Coronary artery (tissue), 2 donors: ENCODE data around the gene KRTAP10-5.
"Not testable (repeated sequence)": the region's sequence is repeated elsewhere in the genome, so short reads cannot be mapped to it uniquely, and the experiment has no call there.

Experiments
- DNase-seq: peaks from one replicate; pipeline ENCODE4 v3.0.0-alpha.2; 2017; ENCODE audit warnings: low spot score
- H3K27ac ChIP-seq, 2 donors: fragments of 200-600 bp; sonication (generic); one replicate each; pipeline ENCODE4 v1.5.1; 2016 to 2019
- H3K4me3 ChIP-seq: fragments of 200-600 bp; sonication (generic); 2 replicates; pipeline ENCODE4 v1.5.1; 2016; ENCODE audit warnings: mild to moderate bottlenecking, moderate library complexity
- CTCF ChIP-seq: fragments of 200-600 bp; sonication (generic); IDR thresholded peaks from one replicate; pipeline ENCODE4 v1.5.1; 2019; ENCODE audit warnings: antibody characterized with exemption

Gene KRTAP10-5

DNA sequence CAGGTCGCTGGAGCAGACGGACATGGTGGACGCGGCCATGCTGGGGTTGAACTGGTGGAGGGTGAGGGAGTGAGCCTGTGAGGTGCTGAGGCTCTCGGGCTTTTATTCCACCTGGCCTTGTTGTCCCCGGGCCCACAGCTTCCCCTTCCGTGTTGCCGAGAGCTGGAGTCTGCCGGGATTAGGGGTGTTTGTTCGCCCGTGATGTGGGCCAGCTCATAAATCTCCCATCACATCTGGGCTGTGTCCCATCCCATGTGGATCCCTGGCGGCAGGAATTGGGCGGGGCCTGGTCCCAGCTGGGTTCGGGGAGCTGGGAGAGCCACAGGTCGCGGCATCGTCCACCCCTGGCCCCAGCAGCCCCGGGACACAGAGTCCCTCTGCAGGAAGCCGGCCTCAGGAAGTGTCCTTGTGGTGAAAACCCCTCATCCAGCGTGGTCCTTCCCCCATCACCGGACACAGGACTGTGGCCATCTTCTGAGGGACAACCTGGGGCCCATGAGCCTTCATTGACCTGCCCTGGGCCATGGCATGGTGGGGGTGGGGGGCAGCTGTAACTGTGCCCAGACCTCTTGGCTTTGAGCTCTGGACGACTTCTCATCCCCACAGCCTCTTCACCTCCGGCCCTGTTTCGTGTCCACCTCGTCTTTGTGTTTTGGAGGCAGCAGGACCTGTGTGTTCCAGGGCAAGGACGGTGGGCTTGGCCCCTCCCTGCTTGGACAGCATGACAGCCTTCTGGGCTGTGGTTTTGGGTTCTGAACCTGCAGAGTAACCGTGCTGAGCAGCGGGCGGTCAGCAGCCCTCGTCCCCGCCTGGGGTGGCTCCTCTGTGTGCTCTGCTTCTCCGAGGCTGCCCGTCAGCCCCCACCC lies 12.3 kb upstream of the KRTAP10-5 start, which contains the start of gene KRTAP10-6:
Gene KRTAP10-6, minus strand, starts transcription at position 60 of the 866 bp plus-strand sequence. Its CDS starts 21 bp downstream, at position 39.
- TF ChIP-seq CTCF, result no peak
- no peak for DNase-seq
- no peak within 1 kb of the TSS for H3K4me3 ChIP-seq
- no peak within 1 kb of the TSS for H3K27ac ChIP-seq

DNA sequence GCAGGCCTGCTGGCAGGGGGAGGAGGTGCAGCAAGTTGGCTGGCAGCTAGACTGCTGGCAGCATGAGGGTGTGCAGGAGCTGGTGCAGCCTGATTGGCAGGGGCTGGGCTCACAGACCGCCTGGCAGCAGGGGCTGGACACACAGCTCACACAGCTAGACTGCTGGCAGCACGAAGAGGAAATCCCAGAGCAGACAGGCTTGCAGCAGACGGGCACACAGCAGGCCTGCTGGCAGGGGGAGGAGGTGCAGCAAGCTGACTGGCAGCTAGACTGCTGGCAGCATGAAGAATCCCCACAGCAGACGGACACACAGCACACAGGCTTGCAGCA lies 11.4 kb upstream of the KRTAP10-5 start:
- not testable (repeated sequence) for DNase-seq

DNA sequence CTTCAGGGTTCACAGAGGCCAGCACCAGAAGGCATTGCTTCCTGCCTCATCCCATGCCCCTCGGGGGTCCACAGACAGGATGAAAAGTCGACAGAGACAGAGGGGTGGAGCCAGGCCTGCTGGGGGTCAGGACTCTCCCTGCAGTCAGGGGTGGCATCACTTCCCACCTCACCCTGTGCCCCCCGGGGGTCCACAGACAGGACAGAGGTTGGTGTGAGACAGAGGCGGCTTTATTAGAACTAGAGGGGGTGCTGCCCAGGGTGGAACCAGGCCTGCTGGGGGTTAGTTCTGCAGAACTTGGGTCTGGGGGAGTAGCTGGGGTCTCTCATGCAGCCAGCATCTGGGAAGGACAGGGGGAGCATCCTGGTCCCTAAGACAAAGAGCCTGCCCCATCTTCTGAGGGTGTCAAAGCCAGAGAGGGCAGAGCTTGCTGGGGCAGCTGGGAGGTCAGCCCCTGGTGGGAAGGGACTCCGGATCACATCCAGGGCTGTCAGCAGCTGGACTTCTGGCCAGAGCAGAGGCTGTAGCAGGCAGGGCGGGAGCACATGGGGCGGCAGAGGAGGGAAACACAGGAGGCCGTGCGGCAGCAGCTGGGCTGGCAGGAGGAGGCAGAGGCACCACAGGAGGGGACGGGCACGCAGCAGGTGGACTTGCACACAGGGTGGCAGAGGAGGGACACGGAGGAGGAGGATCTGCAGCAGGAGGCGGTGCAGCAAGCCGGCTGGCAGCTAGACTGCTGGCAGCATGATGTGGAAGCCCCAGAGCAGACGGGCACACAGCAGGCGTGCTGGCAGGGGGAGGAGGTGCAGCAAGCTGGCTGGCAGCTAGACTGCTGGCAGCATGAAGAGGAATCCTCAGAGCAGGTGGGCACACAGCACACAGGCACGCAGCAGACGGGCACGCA lies 10.7 kb upstream of the KRTAP10-5 start:
- not testable (repeated sequence) for DNase-seq, H3K4me3 ChIP-seq, H3K27ac ChIP-seq

More for the DNA sequence above, 11.4 kb upstream of the KRTAP10-5 start:
- not testable (repeated sequence) for H3K4me3 ChIP-seq, H3K27ac ChIP-seq

GRCh38 chr21:44590311-44590721 lies 9.9 kb upstream of the KRTAP10-5 start:
- Histone ChIP-seq H3K4me3 (no peak overlapping the region), H3K27ac (no peak overlapping the region)
- no peak for TF ChIP-seq CTCF
- no peak for DNase-seq

DNA sequence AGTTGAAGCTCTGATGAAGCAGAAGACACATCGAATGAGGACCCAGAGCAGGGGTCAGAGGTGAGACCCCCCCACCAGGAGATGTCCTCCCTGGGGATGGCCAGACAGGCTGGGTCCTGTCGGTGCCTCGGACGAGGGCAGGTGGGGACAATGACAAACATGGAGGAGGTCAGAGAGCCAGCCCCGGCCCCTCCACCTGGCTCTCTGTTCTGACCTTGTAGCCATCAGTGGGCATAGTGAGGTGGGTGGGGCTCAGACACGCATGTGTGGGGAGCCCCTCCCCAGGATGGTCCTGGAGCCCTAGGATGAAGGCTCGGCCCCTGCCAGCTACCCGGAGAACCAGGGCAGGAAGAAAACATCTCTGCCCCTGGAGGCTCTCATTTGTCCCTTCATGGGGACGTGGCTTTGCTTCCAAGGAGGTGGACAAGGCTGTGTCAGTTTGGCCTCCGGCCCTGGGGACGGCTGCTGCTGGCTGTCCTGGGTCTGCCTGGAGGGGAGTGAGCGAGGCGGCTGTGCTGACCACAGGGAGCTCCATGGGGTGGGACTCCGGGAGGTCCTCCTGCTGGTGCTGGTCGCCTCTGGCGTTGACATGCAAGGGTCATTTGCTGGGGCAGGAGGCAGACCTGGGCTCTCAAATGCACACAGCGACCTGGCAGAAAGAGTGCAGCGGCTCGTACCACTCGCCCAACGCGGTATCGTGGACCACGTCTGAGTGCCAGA lies 9.3 kb upstream of the KRTAP10-5 start:
- no peak overlapping the region for H3K4me3 ChIP-seq
- TF ChIP-seq CTCF, result no peak
- H3K27ac ChIP-seq, result no peak overlapping the region
- DNase-seq, result no peak

GRCh38 chr21:44589094-44589493 lies 8.7 kb upstream of the KRTAP10-5 start:
- no peak overlapping the region for H3K4me3 ChIP-seq
- no peak for TF ChIP-seq CTCF
- H3K27ac ChIP-seq, result no peak overlapping the region
- no peak for DNase-seq

GRCh38 chr21:44585892-44586291 lies 5.5 kb upstream of the KRTAP10-5 start:
- Histone ChIP-seq H3K4me3 (no peak overlapping the region), H3K27ac (no peak overlapping the region)
- no peak for TF ChIP-seq CTCF
- no peak for DNase-seq
